DMS114 treated with DMSO at 0.1 percent for 48 hours (cell line): Measurements from ENCODE around the gene ARSA.

Source experiments
- DNase-seq: peaks from one replicate; lab custom pipeline; 2025; ENCODE audit not compliant: unreplicated experiment; lab: John Stamatoyannopoulos, UW

The ARSA gene

DNA sequence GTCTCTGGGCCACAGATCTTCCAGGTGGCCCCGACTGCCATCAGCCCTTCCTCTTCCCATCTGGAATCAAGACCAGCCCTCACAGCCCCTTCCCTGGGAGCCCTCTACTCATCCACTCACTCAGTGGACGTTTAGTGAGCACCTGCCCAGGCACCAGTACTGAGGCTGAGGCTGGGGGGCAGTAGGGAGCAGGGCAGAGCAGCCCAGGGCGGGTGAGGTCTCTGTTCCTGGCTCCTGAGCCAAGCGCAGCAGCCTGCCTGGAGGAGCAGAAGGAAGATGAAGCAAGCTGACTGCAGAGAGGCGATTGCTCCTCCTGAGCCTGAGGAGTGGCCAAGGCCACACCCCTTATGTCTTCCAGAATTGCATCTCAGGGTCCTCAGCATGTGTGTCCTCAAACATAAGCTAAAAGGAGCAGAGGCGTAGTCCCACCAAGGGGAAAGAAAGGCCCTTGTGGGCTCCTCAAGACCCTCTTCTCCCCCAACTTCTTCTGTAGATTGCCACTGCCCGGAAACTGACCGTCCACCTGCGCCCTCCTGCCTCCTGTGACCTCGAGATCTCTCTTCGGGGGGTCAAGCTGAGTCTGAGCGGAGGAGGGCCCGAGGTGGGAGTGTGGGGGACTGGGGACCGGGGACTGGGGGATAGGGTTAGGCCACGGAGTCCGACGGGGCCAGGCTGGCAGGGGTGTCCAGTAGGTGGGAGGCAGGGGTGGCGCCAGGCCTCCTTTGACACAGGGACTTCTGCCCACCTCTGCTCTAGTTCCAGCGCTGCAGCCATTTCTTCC is 21.6 kb downstream of the ARSA start:
- DNase-seq, result no peak

DNA sequence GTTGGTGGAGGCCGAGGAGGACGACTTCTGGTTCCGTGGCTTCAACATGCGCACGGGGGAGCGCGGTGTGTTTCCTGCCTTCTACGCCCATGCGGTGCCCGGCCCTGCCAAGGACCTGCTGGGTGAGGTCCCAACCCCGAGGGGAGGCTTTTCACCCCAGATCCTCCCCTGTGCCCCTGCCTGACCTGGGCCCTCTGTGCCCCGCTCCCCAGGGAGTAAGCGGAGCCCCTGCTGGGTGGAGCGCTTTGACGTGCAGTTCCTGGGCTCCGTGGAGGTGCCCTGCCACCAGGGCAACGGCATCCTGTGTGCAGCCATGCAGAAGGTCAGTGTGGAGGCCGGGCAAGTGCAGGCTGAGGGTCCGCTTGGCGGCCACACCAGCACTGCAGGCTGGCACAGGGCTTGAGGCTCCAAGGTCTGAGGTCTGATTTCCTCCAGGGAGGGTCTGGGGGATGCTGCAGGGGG is 22.3 kb downstream of the ARSA start:
- DNase-seq, result no peak

DNA sequence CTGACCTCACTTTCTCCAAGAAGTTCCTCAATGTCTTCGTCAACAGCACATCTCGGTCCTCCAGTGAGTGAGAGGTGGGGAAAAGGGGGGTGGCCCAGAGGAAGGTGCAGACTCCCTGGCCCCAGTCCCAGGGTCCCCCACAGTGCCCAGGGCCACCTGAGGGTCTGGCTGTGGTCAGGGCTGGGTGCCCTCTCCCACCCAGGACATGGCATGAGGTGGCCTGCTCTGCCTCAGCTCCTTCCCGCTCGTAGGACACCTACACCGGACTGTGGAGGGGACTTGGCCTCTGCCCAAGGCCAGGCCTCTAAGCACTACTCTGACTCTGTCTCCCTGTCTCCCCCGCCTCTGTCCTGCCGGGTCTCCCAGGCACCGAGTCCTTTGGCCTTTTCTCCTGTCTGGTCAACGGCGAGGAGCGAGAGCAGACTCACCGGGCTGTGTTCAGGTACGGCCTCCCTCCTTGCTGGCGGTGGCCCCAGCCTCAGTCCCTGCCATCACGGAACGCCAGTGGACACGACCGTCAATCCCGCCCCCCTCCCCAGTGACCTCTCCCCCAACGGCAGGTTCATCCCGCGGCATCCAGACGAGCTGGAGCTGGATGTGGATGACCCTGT is 22.8 kb downstream of the ARSA start:
- no peak for DNase-seq

DNA sequence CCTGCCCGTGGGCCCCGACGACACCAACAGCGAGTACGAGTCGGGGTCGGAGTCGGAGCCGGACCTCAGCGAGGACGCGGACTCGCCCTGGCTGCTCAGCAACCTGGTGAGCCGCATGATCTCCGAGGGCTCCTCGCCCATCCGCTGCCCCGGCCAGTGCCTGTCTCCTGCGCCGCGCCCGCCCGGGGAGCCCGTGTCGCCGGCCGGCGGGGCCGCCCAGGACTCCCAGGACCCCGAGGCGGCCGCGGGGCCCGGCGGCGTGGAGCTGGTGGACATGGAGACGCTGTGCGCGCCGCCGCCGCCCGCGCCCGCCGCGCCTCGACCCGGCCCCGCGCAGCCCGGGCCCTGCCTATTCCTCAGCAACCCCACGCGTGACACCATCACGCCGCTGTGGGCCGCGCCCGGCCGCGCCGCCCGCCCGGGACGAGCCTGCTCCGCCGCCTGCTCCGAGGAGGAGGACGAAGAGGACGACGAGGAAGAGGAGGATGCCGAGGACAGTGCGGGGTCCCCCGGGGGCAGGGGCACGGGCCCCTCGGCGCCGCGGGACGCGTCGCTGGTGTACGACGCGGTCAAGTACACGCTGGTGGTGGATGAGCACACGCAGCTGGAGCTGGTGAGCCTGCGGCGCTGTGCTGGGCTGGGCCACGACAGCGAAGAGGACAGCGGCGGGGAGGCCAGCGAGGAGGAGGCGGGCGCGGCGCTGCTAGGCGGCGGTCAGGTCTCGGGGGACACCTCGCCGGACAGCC is 23.5 kb downstream of the ARSA start:
- no peak for DNase-seq

DNA sequence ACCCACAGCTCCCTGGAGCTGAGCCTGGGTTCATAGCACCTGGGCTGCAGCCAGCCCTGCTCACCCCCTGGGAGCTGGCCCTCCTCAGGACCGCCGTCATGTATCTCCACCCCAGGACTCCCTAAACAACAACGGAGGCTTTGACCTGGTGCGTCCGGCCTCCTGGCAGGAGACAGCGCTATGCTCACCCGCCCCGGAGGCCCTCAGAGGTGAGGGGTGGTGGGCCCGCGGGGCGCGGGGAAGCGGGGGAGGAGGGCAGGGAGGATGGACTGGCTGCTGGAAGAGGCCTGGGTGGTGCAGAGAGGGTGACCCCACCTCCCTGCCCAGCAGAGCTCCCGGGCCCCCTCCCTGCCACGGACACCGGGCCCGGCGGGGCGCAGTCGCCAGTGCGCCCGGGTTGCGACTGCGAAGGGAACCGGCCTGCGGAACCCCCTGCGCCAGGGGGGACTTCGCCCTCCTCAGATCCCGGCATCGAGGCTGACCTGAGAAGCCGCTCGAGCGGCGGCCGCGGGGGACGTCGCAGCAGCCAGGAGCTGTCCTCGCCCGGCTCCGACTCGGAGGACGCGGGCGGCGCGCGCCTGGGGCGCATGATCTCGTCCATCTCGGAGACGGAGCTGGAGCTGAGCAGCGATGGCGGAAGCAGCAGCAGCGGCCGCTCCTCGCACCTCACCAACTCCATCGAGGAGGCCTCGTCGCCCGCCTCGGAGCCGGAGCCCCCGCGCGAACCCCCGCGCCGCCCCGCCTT is 24.3 kb downstream of the ARSA start:
- no peak for DNase-seq

DNA sequence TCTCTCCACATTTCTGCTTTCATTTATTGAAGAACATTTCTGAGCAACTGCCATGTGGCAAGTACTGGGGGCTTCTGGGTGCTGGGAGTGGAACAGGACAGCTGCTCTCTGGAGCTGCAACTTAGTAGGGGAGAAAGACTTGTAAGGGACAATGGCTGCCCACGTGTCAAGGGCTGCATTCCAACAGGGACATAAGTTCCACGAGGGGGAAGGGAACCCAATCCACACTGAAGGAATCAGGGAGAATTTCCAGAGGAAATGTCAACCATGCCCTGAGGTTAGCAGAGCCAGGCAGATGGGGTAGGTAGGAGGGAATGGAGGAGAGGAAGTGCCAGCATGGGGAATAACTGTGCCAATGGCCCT is 25.6 kb downstream of the ARSA start:
- DNase-seq, result no peak

DNA sequence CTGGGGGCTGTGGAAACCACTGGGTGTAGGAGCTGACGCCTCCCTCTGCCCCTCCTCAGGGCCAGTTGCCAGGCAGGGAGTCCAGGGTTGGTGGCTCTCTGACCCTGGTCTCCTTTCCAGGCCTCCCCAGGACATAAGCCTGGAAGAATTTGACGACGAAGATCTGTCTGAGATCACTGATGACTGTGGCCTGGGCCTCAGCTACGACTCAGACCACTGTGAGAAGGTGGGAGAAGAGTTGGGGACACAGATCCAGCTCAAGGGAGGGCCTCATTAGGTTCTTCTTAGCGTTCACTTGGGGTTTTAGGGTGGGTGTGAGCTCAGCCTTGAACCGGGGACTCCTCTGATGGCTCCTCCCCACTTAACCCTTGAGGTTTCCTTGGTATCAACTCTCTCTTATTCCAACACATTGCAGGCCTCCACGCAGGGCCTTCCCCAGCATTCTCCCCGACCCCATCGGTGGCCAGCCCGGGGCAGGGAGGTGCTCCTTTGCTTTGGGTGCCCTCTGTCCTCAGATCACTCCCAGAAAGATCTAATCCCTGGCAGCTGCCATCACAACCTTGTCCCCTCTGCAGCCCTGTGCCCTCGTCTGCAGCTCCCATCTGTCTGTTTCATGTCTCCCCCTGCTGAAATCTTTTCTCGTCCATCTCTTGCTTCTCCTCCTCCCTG is 26.1 kb downstream of the ARSA start:
- no peak for DNase-seq

DNA sequence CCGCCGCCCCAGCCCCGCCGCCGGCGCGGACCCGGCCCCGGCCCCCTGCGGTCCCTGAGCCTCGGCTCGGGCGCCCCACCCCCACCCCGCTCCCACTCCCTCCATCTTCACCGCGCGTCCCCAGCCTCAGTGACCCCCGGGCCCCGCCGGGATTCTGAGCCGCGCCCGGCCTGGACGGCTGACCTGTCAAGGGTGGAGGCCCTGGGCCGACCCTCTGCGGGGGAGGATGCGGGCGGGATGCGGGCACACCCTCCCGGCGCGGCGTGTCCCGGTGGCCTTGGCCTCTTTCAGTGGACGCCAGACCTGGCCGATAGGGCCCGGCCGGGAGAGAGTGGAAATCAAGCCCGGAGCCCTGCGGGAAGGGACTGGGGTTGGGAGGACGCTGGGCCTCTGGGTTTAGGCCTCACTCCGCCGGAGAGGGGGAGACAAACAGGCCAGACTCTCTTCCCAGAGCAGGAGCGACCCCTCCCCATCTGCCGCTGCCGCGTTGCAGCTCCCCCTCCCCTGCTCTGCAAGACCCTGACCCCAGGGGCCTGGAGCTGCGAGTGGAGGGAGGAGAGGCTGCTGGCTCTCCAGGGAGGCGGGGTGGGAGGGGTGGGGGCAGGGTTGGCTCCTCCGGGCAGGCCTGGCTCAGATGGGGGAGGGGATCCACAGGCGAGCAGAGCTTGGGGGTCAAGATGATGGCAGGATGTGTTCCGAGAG is 26.8 kb downstream of the ARSA start:
- no peak for DNase-seq

DNA sequence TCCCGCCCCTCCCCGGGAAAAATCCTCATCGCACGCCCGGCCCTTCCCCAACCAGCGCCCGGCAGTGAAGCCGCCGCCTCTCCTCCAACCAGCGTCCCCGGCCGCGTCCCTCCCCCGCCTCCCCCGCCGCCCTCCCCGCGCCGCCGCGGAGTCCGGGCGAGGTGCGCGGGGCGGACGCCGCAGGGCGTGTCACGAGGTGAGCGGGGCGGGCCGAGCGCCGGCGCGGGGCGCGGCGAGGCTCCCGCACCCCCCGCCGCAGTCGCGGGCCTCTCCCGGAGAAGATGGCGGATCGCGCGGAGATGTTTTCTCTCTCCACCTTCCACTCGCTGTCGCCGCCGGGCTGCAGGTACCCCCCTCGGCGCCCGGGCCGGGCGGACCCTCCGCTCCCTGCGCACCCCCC is 27.4 kb downstream of the ARSA start, which contains the start of gene MAPK8IP2:
Gene MAPK8IP2, plus strand, starts transcription at position 256 of the 400 bp plus-strand sequence. Its CDS starts 26 bp downstream, at position 282.
- no peak for DNase-seq

DNA sequence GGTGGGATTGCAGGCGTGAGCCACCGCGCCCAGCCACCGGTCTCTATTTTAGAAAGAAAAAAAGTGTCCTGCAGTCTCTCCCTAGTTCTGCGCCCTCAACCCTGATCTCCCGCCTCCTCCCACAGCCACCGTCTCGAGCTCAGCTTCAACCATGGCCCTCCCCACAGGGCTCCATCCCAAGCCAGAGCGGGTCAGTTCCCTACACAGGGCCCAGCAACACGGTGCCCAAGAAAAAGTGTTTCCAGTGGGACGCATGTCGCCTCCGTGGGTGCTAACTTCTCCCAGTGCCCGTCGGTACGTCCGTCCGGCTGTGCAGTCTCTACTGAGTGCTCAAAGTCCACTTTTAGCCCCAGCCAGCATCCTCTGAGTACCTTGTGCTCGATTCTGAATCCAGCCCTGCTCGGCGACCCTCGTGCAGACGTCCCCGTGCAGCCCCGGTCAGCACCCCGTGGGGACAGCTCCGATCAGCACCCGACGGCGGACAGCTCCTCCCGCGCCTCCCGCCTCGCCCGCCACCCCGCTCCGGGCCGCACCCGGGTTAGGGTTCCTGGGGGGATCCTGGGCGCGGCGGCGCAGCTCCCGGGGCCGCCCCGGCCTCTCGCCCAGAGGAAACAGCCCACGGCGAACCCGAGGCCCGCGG is 28.0 kb downstream of the ARSA start:
- DNase-seq, result no peak

DNA sequence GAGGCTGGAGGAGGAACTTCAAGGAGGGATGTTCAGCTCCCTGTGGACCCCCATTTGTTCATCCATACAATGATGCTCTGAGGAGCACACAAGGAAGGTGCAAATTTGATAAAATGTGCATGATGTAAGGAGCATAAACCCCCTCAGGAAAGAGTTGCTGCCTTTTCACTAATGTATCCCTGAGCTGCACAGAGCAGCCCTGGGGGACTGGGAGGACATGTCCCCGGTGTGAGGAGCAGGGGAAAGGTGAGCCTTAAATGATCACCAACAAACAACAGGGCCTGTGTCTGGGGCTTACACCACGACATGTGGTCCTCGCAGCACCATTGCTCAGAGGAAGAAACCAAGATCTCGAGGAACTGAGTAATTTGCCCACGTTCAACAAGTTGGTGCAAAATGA is 30.9 kb downstream of the ARSA start:
- DNase-seq, result no peak

DNA sequence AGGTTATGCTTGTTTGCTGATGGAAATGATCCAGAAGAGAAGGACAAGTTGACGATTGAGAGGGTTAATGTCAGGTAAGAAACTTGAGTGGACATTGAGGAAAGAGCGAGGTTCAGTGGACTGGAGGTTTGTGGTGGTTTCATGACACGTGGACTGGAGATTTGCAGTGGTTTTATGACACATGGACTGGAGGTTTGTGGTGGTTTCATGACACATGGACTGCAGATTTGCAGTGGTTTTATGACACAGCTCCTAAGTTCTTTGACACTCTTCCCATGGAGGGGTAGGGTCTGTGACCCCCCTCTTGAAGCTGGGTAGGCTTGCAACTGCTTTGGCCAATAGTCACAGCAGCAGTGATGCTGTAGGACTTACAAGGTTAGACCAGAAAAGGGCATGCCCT is 32.8 kb downstream of the ARSA start:
- no peak for DNase-seq

DNA sequence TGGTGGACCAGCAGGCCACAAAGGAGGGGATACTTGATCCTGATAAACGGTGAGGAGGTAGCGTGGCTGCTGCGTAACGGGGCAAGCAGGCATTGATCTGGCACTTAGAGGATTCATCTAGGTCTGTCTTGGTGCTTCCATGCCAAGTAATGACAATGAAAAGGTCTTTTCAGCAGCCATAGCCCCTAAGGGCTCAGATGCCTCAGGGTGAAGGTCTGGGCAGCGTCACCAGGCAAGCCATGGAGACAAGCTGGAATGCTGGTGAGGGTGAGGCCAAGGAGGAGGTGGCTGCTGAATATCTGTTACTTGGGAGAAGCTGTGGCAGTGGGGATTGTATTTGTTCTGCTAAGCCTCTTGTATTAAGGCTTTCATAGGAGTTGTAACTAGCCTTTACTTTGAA is 40.5 kb downstream of the ARSA start:
- no peak for DNase-seq

DNA sequence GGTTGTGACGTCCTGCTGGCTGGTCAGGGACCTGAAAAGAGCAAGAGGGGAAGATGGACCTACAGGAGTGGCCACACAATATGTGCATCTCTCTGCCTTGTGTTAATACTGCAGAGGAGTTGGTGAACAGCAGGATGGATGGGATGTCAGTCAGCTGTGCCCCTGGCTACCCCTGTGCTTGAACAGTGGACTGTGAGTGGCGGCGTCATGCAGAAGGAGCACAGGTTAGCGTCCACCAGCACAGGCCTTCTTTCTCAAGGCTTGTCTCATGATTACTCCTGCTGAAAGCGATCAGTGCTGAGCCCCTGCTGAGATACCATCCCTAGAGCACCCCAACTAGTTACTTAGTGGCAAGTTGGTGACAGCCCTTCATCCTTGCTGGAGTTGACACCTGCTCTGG is 41.5 kb downstream of the ARSA start:
- no peak for DNase-seq

DNA sequence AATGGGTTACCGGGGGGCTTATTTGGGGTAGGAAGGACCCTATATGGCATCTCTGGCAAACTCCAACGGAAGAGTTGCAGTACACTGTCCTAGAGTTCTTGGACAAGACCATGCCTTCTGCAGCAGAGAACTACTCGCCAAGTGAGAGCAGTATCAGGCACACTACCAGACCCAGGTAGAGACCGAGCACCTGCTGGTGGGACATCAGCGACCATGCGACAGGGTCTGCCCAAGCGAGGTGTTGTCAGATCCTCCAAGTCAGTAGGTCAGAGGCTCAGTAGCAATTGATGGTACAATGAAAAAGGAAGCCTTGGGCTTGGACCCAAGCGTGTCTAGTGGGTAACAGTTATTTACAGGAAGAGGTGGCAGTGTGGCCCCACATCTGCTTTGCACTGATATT is 42.2 kb downstream of the ARSA start:
- no peak for DNase-seq

DNA sequence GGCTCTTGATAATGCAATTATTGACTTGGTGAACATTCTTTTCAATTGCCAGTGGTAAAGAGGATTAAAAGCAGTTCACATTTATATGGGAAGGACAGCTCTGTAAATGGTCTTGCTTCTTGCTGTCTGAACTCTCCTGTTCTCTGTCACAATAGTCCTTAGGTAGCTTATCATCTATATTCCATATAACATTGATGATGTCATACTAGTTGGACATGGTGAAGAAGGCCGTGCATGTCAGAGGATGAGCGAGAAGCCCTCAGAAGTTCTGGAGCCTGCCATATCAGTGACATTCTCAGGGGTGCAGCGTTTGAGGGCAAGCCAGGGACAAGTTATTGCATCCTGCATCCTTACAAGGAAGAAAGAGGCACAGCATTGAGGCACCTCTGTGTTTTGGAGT is 42.7 kb downstream of the ARSA start:
- no peak for DNase-seq

DNA sequence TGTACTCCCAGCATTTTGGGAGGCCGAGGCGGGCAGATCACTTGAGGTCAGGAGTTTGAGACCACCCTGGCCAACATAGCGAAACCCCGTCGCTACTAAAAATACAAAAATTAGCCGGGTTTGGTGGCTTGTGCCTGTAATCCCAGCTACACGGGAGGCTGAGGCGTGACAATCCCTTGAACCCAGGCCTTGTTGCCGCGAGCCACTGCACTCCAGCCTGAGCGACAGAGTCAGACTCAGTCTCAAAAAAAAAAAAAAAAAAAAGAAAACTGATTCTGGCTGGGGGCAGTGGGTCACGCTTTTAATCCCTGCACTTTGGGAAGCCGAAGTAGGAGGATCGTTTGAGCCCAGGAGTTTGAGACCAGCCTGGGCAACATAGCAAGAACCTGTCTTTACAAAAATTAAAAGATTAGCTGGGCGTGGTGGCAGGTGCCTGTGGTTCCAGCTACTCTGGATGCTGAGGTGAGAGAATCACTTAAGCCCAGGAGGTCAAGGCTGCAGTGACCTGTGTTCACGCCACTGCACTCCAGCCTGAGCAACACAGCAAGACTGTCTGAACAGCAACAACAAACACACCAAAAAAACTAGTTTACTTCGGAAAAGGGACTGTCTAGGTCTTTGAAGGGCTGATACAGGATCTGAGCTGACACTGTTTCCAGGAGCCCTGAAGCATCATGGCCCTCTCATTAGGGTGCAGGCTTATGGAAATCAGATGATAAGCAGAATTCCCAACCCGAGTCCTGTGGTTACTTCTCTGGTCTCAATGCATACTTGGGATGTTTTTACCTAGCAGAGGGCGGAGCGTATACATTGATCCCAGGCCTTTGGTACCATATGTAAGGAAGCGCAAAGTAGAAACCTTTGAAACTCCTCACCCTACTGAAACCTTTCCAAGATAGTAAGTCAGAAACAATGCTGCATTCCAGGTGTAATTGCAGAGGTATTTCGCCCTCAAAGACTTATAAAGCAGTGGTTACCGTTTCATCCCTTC is 43.6 kb downstream of the ARSA start:
- no peak for DNase-seq

DNA sequence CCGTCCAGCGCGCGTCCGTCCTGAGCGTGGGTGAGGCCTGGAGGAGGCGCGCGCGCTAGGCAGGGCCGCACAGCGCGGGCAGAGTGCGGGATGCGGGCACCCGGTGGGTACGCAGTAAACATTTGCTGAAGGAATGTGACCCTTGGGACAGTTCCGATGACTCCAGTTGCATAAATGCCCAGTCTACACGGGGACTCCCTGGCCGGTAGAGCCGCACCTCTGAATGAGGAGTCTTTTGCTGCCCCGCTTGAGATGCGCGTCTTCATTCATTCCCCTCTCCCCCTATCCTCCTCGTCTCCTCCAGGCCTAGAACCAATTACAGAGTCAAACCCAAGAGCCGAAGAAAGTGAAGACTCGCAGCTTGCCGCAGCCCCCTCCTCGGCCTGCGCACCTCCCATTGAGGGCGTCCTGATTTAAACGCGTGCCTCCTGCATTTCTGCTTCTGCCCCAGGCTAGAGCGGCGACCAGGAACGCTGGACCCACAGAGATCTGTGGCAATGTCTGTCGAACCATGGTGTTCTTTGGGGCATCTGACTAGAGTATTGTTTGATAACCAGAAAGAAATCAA is 44.6 kb downstream of the ARSA start:
- no peak for DNase-seq
